Right ventricle myocardium superior (tissue), 1 donor: ENCODE data around the gene GPR183. TPM values are rescaled to one million over a fixed set of nuclear protein-coding genes. Genes with fewer than 3 reads are reported as not detected.

Experiments used
- ATAC-seq: fragments of 200-7000 bp; cut with Tn5 transposase; one replicate; pipeline ENCODE4 v1.9.1; 2020; ENCODE audit warnings: mild to moderate bottlenecking; ENCODE audit not compliant: poor library complexity
- DNase-seq: peaks from one replicate; pipeline ENCODE4 v3.0.0-alpha.2; 2020
- intact Hi-C: fragments of 100-400 bp; cut with DNase I; formaldehyde crosslinking; loops from one replicate; pipeline ENCODE4 v1.11.2; 2022
- total RNA-seq: library from RNA; stranded (reverse); fragmentation: NEBNext Ultra II Directional; extraction: Animal tissue kit (Norgen Biotek cat#: 25700); gene quantifications from one replicate; pipeline ENCODE4 v1.2.1, GENCODE V29; 2021
- donor health status: DM: no; HTN: yes; CAD: no; lungs with severe emphysema.

Gene GPR183
- total RNA-seq, 1 donor from 2014 or later = 1.6 TPM

- ATAC-seq = no peak
- intact Hi-C loops = no loop called here
- DNase-seq = no peak
These were observed 34.9 kb upstream of the GPR183 start for GRCh38 chr13:99341969-99342722.

DNA sequence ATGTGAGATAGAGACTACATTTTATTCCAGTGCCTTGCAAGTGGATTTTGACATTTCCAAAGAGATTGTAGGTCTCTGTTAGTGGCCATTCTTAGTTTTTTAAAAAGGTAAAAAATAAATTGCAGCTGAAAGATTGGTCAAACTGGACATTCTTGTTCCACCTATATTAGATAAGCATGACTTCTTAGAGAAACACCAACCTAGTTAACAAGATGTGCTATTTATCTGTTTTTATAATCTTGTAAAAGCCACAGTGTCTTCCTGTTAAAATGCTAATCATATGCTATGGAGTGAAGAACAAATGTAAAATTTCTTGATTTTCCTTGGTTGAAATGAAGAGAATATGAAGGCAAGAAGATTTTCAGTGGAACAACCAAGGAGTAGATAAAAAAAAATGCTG lies 33.4 kb upstream of the GPR183 start:
- no peak for DNase-seq
- no peak for ATAC-seq
- intact Hi-C loops = no loop called here

GRCh38 chr13:99339736-99340397 lies 32.7 kb upstream of the GPR183 start:
- DNase-seq (no peak), ATAC-seq (no peak)
- intact Hi-C loops = no loop called here

DNA sequence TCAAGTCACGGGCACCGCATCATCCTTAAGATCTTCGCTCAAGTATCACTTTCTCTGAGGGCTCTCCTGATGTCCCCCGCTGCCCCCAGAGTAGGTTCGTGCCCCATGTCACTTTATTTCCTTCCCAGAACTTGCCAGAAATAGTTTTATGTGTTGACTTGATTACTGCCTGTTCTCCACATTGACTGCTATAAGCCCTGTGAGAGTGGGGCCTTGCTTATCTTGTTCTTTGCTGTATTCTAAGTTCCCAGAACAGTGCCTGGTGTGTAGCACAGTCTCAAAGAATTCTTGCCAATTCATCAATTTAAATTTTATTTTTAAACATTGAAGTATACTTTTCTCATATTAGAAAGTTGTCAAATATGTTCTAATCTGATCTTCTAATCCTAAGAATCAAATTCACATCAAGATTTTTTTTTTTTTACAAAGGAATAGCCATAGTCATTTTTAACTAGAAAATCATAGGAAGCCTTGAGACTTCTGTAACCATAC lies 32.1 kb upstream of the GPR183 start:
- DNase-seq (no peak), ATAC-seq (peak; percentile 55)
- intact Hi-C loops = no loop called here

GRCh38 chr13:99335603-99336002 lies 28.4 kb upstream of the GPR183 start:
- intact Hi-C loops = no loop called here
- DNase-seq (no peak), ATAC-seq (no peak)

DNA sequence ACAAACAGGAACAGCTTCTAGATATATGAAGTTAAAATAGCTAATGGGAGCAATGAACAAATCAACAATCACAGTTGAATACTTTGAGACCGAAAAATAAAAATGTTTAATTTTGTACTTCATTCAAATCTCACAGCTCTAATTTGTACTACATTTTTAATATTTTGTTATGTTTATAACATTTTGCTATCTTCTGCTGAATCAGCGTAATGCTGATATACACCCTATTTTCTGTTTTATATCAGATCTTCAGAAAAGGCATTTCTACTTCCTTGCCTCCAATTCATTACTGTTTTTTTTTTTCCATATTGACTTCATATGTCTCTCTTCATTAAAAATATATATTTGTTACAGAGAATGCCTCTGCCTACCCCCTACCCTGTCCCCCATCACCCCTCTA lies 27.9 kb upstream of the GPR183 start:
- intact Hi-C loops = no loop called here
- ATAC-seq (no peak), DNase-seq (no peak)

GRCh38 chr13:99334221-99334620 lies 27.0 kb upstream of the GPR183 start:
- intact Hi-C loops = no loop called here
- DNase-seq (no peak), ATAC-seq (no peak)

DNA sequence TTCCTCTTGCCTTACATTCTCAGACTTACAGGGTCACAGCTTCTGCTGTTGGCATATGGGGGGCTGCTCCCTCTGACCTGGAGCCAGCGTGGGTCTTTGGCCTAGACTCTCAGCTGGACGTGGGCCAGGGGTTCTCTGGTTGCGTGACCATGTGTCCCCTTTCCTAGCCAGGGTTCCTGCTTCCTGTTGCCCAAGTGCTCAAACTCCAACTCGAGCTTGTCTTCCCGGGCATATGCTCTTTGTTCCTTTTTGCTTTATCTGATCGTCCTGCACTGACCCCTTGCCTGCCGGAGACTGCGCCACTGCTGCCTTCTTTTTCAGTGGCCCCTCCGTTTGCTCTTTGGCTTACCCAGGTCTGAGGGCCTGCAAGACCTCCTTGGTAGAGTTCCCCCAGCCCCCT lies 25.3 kb upstream of the GPR183 start:
- DNase-seq (no peak), ATAC-seq (no peak)
- intact Hi-C loops = no loop called here

- DNase-seq = no peak
- intact Hi-C loops = no loop called here
- ATAC-seq = no peak
These were observed 24.7 kb upstream of the GPR183 start for GRCh38 chr13:99331881-99332293.

DNA sequence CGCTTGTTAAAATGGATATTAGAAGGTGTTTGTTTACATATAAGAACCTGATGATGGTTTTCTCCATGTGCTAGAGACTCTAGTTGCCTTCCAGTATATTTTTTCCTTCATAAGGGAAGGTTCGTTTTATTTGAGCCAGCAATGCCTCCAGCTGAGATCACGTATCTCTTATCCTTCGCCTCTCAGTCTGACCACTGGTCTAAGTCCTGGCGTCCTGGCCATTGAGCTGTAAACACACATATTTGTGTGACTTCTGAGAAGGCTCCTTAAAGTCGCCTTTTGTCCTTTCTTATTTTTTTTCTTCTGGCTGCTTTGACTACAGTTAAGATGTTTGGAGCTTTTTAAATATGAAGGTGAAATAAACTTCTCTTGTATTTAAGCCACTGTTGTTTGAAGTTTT lies 23.7 kb upstream of the GPR183 start:
- intact Hi-C loops = no loop called here
- ATAC-seq = no peak
- DNase-seq = no peak

DNA sequence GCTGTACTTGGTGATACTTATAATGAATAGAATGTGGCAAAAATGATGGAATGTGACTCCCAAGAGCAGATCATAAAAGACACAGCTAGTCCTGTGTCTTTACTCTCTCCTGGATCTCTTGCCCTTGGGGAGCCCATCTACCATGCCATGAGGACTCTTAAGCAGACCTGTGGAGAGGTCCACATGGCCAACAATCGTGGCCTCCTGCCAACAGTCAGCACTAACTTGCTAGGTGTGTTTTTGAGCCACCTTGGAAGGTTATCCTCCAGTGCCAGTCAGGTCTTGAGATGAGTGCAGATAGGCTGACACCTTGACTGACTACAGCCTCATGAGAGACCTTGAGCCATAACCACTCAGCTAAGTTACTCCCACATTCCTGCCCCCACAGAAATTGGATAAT lies 22.3 kb upstream of the GPR183 start:
- no peak for ATAC-seq
- DNase-seq = no peak
- intact Hi-C loops = no loop called here

GRCh38 chr13:99327761-99328160 lies 20.6 kb upstream of the GPR183 start:
- ATAC-seq = no peak

DNA sequence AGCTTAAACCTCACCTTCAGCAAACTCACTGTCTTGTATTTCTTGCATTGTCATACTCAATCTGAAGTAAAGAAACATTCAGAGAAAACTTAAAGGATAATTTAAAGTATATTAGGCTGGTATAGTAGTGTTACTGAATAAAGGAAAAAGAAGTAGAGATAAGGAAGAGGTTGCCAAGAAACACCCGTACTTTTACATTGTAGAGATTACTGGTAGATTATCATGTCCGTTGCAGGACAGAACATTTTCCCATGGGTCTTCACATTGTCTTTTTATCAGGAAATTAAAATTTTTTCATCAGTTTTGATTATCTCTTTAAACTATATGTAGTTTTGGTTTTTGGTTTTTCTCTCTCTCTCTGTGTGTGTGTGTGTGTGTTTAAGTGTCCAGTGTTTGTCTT lies 19.9 kb upstream of the GPR183 start:
- ATAC-seq = no peak
- no peak for DNase-seq
- intact Hi-C loops = no loop called here

More at GRCh38 chr13:99327761-99328160, 20.6 kb upstream of the GPR183 start:
- no peak for DNase-seq
- intact Hi-C loops = no loop called here

DNA sequence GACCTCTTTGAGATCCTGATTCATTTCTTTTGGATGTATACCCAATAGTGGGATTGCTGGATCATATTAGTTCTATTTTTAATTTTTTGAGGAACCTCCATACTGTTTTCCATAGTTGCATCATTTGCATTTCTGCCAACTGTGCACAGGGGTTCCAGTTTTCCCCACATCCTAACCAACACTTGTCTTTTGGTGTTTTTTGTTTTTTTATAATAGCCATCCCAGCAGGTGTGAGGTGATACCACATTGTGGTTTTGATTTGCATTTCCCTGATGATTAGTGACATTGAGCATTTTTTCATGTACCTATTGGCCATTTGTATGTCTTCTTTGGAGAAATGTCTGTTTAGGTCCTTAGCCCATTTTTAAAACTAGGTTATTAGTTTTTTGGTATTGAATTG lies 18.8 kb upstream of the GPR183 start:
- intact Hi-C loops = no loop called here
- ATAC-seq (no peak), DNase-seq (no peak)

GRCh38 chr13:99323488-99323887 lies 16.3 kb upstream of the GPR183 start:
- DNase-seq (no peak), ATAC-seq (no peak)
- intact Hi-C loops = no loop called here

GRCh38 chr13:99322297-99323103 lies 15.3 kb upstream of the GPR183 start:
- intact Hi-C loops = no loop called here
- DNase-seq = no peak
- peak; percentile 83 for ATAC-seq

- DNase-seq = no peak
- ATAC-seq = no peak
- intact Hi-C loops = no loop called here
These were observed 14.5 kb upstream of the GPR183 start for GRCh38 chr13:99321709-99322108.

DNA sequence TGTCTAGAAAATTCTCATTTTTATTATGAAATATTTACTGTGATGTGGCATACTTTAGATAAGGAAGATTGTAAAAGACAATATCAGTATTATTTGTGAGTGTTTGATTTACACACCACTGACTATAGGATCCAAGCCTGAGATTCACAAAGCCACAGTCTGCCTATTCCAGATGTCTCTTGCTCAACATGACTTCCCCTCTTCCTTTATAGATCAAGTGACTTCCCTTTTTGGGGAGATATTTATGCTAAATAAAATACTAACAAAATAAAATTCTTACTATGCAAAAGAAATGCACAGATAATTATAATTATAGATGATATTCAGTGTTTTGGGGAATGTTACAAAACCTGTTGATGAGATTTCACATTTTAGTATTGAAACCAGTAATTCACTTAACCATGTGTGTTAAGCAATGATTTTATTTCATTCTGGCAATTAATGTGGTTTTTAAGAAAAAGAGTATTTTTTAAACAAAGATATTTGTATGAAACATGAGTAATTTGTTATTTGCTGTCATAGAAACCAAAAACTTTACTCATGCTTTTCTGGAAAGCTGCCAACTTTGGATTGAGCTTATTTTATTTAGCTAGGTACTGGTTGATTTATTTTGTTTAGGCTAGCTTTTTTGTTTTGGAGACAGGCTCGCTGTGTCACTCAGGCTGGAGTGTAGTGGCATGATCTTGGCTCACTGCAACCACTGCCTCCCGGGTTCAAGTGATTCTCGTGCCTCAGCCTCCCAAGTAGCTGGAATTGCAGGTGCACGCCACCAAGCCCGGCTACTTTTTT lies 13.7 kb upstream of the GPR183 start:
- intact Hi-C loops = no loop called here
- no peak for DNase-seq
- ATAC-seq = peak; percentile 45
